ENCODE results near the gene MAN1A1. TPM values are rescaled to one million over a fixed set of nuclear protein-coding genes. Genes with fewer than 3 reads are reported as not detected.
A peak's percentile ranks its signal among the peaks of the same experiment; 100 is the strongest.

MAN1A1 gene
- total RNA-seq, 2 donors from 2014 or later = 27.5 to 34.2 TPM

GRCh38 chr6:119277052-119277451 is 72.5 kb downstream of the MAN1A1 start:
- no peaks in the 10 kb centered on the region for H3K27me3 Mint-ChIP-seq
- H3K27ac Mint-ChIP-seq = no peak overlapping the region
- H3K36me3 Mint-ChIP-seq = peaks cover 3% of the 10 kb centered on the region
- ATAC-seq (no peak), DNase-seq (ENCODE audit: low spot score) (no peak)
- H3K4me1 Mint-ChIP-seq (ENCODE audit: low read depth in 2 of 2) = peaks cover 0 to 8% of the 10 kb centered on the region in 2 donors
- no peak overlapping the region for H3K4me3 Mint-ChIP-seq
- H3K9me3 Mint-ChIP-seq = no peaks in the 10 kb centered on the region

DNA sequence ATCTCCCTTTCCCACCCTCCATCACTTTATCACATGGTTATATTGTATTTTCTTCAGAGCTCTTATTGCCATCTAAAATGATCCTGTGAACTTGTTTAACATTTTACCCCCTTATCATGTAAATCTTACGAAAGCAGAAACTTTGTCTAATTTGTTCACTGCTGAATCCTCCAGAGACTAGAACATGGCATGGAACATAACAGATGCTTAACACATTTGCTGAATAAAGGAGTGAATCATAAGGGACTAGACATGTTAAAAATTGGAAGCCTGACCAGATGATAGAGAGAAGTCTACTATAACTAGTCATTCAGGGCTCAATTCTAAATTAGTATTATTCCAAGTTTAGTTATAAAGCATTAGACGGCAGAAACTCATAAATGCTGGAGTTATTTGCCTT is 73.3 kb downstream of the MAN1A1 start:
- Mint-ChIP-seq H3K27me3 (no peaks in the 10 kb centered on the region), H3K9me3 (no peaks in the 10 kb centered on the region), H3K4me3 (no peak overlapping the region), H3K36me3 (peaks cover 9% of the 10 kb centered on the region), H3K27ac (no peak overlapping the region), H3K4me1 (ENCODE audit: low read depth in 2 of 2) (peaks cover 0 to 5% of the 10 kb centered on the region in 2 donors)
- DNase-seq (ENCODE audit: low spot score) (no peak), ATAC-seq (no peak)

DNA sequence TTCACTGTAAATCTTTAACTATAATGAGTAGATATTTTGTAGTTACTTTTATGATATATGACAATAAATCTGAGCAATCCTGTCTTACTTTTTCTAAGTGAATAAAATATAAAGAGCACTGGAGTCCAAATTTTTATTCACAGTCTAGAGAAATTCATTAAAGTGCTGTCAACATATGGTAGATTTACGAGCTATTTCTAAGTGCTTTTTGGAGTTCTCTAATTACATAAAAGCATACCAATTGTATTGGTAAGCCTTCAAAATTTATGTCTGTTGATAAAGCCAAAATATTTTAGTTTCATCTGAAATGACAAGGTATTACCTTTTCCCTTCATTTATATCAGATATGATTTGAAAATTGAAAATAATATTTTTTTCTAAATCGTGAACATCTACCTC is 75.4 kb downstream of the MAN1A1 start:
- no peak for ATAC-seq
- H3K27ac Mint-ChIP-seq = no peak overlapping the region

GRCh38 chr6:119273272-119274196 is 76.0 kb downstream of the MAN1A1 start:
- peaks cover 18% of the 10 kb centered on the region for H3K36me3 Mint-ChIP-seq
- ATAC-seq = no peak

More for the DNA sequence above, 75.4 kb downstream of the MAN1A1 start:
- Mint-ChIP-seq H3K36me3 (peaks cover 18% of the 10 kb centered on the region), H3K9me3 (peaks cover 4% of the 10 kb centered on the region), H3K4me3 (no peak overlapping the region), H3K4me1 (ENCODE audit: low read depth in 2 of 2) (peaks cover under 1 to 3% of the 10 kb centered on the region in 2 donors), H3K27me3 (no peaks in the 10 kb centered on the region)
- DNase-seq (ENCODE audit: low spot score) = no peak

DNA sequence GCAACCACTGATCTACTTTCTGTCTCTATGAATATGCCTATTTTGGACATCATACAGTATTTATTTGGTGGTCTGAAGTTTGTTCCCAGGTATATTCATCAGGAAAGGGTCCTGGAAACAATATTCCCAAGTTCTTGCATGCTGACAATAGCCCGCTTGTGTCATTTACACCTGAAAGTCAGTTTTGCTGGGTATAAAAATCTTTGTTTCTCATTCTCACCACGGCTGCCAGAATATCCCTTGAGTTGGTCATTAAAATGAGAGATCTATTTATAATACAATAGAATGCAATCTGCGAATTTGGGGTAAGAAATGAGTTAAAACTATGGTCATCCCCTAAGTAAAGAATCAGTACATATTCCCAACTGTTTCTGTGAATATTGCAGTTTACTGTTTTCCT is 79.0 kb downstream of the MAN1A1 start:
- peaks cover 4% of the 10 kb centered on the region for H3K9me3 Mint-ChIP-seq
- H3K27ac Mint-ChIP-seq = no peak overlapping the region
- no peak for DNase-seq (ENCODE audit: low spot score)
- no peak overlapping the region for H3K4me3 Mint-ChIP-seq
- peaks cover 18% of the 10 kb centered on the region for H3K36me3 Mint-ChIP-seq
- no peak for ATAC-seq
- H3K27me3 Mint-ChIP-seq = no peaks in the 10 kb centered on the region
- peaks cover 23 to 31% of the 10 kb centered on the region in 2 donors for H3K4me1 Mint-ChIP-seq (ENCODE audit: low read depth in 2 of 2)

More at GRCh38 chr6:119273272-119274196, 76.0 kb downstream of the MAN1A1 start:
- H3K27ac Mint-ChIP-seq = no peak overlapping the region
- H3K4me1 Mint-ChIP-seq (ENCODE audit: low read depth in 2 of 2) = peaks cover 6 to 7% of the 10 kb centered on the region in 2 donors
- H3K27me3 Mint-ChIP-seq = no peaks in the 10 kb centered on the region
- DNase-seq (ENCODE audit: low spot score) = no peak
- peaks cover 4% of the 10 kb centered on the region for H3K9me3 Mint-ChIP-seq
- no peak overlapping the region for H3K4me3 Mint-ChIP-seq

DNA sequence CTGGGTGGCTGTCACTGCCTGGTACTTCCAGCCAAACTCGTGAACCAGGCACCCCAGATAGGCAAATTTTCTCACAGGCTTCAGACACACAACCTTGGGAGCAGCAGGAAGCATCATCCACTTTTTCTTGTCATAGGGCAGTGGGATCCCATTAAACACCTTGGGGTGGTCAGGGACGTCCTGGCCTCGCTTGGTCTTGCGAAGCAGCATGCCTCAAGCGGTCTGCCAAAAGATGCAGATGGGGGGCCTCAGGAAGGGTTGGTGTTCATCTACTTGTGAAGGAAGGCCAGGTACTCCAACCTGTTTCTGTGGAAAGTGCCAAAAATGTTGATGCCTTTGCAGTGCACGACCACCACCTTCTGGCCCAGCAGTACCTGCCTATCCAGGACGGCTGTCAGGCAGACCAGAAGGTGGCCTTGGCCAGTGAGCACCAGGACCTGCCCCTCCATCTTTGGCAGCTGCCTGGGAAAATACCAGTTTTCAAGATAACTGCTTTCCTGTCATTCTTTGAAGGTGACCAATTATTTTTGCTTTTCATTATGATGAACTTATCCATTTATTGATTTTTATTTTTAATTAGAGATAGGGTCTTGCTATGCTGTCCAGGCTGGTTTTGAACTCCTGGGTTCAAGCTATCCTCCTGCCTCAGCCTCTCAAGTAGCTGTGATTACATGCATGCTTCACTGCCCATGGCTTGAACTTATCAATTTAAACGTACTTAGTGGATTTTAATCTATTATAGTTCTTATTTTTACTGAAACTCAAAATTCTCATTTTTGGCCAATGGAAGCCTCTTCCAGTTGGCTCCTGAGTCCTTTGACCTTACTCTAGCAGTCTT is 80.1 kb downstream of the MAN1A1 start:
- no peak for ATAC-seq
- H3K4me3 Mint-ChIP-seq = no peak overlapping the region
- H3K27ac Mint-ChIP-seq = no peak overlapping the region
- H3K27me3 Mint-ChIP-seq = no peaks in the 10 kb centered on the region
- H3K36me3 Mint-ChIP-seq = peaks cover 18% of the 10 kb centered on the region
- H3K4me1 Mint-ChIP-seq (ENCODE audit: low read depth in 2 of 2) = peaks cover 23 to 31% of the 10 kb centered on the region in 2 donors
- DNase-seq (ENCODE audit: low spot score) = no peak
- H3K9me3 Mint-ChIP-seq = peaks cover 4% of the 10 kb centered on the region

GRCh38 chr6:119267126-119267905 is 82.2 kb downstream of the MAN1A1 start:
- H3K4me3 Mint-ChIP-seq = peak overlapping the region; percentile 24
- peaks cover 7% of the 10 kb centered on the region for H3K9me3 Mint-ChIP-seq
- H3K36me3 Mint-ChIP-seq = peaks cover 23% of the 10 kb centered on the region
- peaks cover 28 to 31% of the 10 kb centered on the region in 2 donors for H3K4me1 Mint-ChIP-seq (ENCODE audit: low read depth in 2 of 2)
- H3K27me3 Mint-ChIP-seq = no peaks in the 10 kb centered on the region
- H3K27ac Mint-ChIP-seq = peak overlapping the region; percentile 34 to 53
- ATAC-seq (peak; percentile 71 to 75), DNase-seq (ENCODE audit: low spot score) (no peak)

DNA sequence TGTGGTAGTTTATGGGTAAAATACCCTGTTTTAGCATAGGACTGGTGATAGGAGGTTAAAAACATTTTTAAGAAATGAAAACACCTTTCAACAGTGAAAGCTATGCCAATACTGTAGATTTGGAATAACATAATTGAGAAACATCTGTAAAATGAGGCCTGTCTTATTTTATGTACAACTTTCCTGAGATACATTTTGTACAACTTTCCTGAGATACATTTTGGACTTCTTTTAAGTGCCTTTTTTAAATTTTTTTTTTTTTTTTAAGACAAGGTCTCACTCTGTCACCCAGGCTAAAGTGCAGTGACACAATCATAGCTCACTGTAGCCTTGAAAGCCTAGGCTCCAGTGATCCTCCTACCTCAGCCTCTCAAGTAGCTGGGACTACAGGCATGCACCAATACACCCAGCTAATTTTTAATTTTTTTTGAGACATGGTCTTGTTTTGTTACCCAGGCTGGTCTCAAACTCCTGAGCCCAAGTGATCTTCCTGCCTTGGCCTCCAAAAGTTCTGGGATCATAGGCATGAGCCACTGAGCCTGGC is 84.6 kb downstream of the MAN1A1 start:
- no peaks in the 10 kb centered on the region for H3K27me3 Mint-ChIP-seq
- peaks cover 10% of the 10 kb centered on the region for H3K36me3 Mint-ChIP-seq
- peaks cover 3% of the 10 kb centered on the region for H3K9me3 Mint-ChIP-seq
- no peak overlapping the region for H3K27ac Mint-ChIP-seq
- DNase-seq (ENCODE audit: low spot score) (no peak), ATAC-seq (no peak)
- no peak overlapping the region for H3K4me3 Mint-ChIP-seq
- peaks cover 35 to 40% of the 10 kb centered on the region in 2 donors for H3K4me1 Mint-ChIP-seq (ENCODE audit: low read depth in 2 of 2)

- peaks cover 3% of the 10 kb centered on the region for H3K9me3 Mint-ChIP-seq
- H3K4me1 Mint-ChIP-seq (ENCODE audit: low read depth in 2 of 2) = peaks cover 28 to 32% of the 10 kb centered on the region in 2 donors
- H3K4me3 Mint-ChIP-seq = no peak overlapping the region
- peaks cover 10% of the 10 kb centered on the region for H3K36me3 Mint-ChIP-seq
- no peak for ATAC-seq
- H3K27ac Mint-ChIP-seq = no peak overlapping the region
- DNase-seq (ENCODE audit: low spot score) = no peak
- H3K27me3 Mint-ChIP-seq = no peaks in the 10 kb centered on the region
These were observed 86.9 kb downstream of the MAN1A1 start for GRCh38 chr6:119262612-119263011.

GRCh38 chr6:119261944-119262284 is 87.6 kb downstream of the MAN1A1 start:
- no peak for ATAC-seq
- H3K9me3 Mint-ChIP-seq = peaks cover 3% of the 10 kb centered on the region
- DNase-seq (ENCODE audit: low spot score) = no peak
- peak overlapping the region; percentile 13 to 19 for H3K27ac Mint-ChIP-seq
- no peak overlapping the region for H3K4me3 Mint-ChIP-seq
- peaks cover 28 to 32% of the 10 kb centered on the region in 2 donors for H3K4me1 Mint-ChIP-seq (ENCODE audit: low read depth in 2 of 2)
- H3K27me3 Mint-ChIP-seq = no peaks in the 10 kb centered on the region
- H3K36me3 Mint-ChIP-seq = peaks cover 10% of the 10 kb centered on the region

GRCh38 chr6:119259027-119259426 is 90.5 kb downstream of the MAN1A1 start:
- H3K4me1 Mint-ChIP-seq (ENCODE audit: low read depth in 2 of 2) = peaks cover 26% of the 10 kb centered on the region in 2 donors

DNA sequence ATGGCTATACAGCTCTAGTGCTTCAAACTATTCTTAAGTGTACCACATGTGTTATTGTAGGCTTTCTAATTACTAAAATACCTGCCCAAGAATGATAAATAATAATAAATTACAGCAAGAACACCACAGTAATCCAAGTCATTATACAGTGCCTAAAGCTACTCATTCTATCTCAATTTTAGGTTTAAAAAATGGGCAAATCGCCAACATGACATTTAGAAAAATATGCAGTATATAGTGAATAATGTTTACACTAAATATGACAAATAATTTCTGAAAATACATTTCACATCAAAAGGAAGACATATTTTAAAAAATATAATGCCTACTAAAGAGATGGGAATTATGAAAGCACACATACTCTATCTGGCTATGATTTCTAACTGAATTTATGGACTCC is 91.8 kb downstream of the MAN1A1 start:
- no peak for ATAC-seq
- Mint-ChIP-seq H3K36me3 (peaks cover 9% of the 10 kb centered on the region), H3K4me3 (no peak overlapping the region), H3K27me3 (no peaks in the 10 kb centered on the region), H3K4me1 (ENCODE audit: low read depth in 2 of 2) (peaks cover 25 to 26% of the 10 kb centered on the region in 2 donors), H3K27ac (no peak overlapping the region), H3K9me3 (peaks cover 2% of the 10 kb centered on the region)
- no peak for DNase-seq (ENCODE audit: low spot score)

More at GRCh38 chr6:119259027-119259426, 90.5 kb downstream of the MAN1A1 start:
- no peak for DNase-seq (ENCODE audit: low spot score)
- ATAC-seq = no peak
- Mint-ChIP-seq H3K36me3 (peaks cover 10% of the 10 kb centered on the region), H3K27me3 (no peaks in the 10 kb centered on the region), H3K27ac (no peak overlapping the region), H3K9me3 (peaks cover 3% of the 10 kb centered on the region), H3K4me3 (no peak overlapping the region)

GRCh38 chr6:119256978-119257462 is 92.5 kb downstream of the MAN1A1 start:
- ATAC-seq = no peak
- H3K4me1 Mint-ChIP-seq (ENCODE audit: low read depth in 2 of 2) = peaks cover 22 to 26% of the 10 kb centered on the region in 2 donors
- H3K36me3 Mint-ChIP-seq = peaks cover 5% of the 10 kb centered on the region
- DNase-seq (ENCODE audit: low spot score) = no peak
- H3K4me3 Mint-ChIP-seq = peak overlapping the region; percentile 2
- no peaks in the 10 kb centered on the region for H3K9me3 Mint-ChIP-seq
- H3K27ac Mint-ChIP-seq = peak overlapping the region in 1 of 2 donors; percentile 12
- H3K27me3 Mint-ChIP-seq = no peaks in the 10 kb centered on the region
